ENCODE results near the gene SLC39A9.

GRCh38 chr14:69374235-69374634, 24.3 kb upstream of the SLC39A9 start:
- TF ChIP-seq, protein P1, sequence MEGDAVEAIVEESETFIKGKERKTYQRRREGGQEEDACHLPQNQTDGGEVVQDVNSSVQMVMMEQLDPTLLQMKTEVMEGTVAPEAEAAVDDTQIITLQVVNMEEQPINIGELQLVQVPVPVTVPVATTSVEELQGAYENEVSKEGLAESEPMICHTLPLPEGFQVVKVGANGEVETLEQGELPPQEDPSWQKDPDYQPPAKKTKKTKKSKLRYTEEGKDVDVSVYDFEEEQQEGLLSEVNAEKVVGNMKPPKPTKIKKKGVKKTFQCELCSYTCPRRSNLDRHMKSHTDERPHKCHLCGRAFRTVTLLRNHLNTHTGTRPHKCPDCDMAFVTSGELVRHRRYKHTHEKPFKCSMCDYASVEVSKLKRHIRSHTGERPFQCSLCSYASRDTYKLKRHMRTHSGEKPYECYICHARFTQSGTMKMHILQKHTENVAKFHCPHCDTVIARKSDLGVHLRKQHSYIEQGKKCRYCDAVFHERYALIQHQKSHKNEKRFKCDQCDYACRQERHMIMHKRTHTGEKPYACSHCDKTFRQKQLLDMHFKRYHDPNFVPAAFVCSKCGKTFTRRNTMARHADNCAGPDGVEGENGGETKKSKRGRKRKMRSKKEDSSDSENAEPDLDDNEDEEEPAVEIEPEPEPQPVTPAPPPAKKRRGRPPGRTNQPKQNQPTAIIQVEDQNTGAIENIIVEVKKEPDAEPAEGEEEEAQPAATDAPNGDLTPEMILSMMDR (IDR thresholded peaks at IDR 0.05), result no peak
- no peak for TF ChIP-seq EP300 (IDR thresholded peaks at IDR 0.05)

Measured in stomach (tissue), 4 donors.